CD4-positive, alpha-beta T cell treated with Interleukin-21 for 1 hour (primary cell): ENCODE results near the gene ZCCHC24.
"Not testable (repeated sequence)": the region's sequence is repeated elsewhere in the genome, so short reads cannot be mapped to it uniquely, and the experiment has no call there.

ENCODE experiments used
- DNase-seq: peaks from one replicate; pipeline ENCODE4 v3.0.0-alpha.2; 2020

Gene ZCCHC24

GRCh38 chr10:79340646-79341244 lies 104.7 kb downstream of the ZCCHC24 start:
- no peak for DNase-seq

- no peak for DNase-seq
Measured at GRCh38 chr10:79339266-79339665, 106.2 kb downstream of the ZCCHC24 start.

GRCh38 chr10:79337783-79338469 lies 107.5 kb downstream of the ZCCHC24 start:
- DNase-seq = not testable (repeated sequence)

DNA sequence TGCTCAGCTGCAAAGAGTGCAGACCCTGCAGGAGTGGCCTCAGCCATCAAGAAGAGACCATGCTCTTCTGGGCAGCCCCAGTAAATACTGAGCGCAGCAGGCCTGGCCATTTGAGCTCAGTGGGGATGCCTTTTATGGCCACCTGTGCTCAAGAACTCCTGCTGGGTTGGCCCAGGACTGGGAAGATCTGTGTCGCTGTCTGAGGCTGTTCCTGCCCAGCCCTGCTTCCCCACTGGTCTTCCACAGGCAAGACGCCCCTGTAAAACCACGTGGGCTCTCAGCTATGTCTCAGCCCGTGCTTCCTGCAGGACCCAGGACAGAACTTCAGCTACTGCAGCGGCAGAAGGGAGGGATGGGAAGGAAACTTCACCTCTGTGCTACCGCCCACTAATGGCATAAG lies 108.7 kb downstream of the ZCCHC24 start:
- no peak for DNase-seq

GRCh38 chr10:79336276-79336675 lies 109.1 kb downstream of the ZCCHC24 start:
- DNase-seq = no peak

GRCh38 chr10:79335470-79336235 lies 109.8 kb downstream of the ZCCHC24 start:
- no peak for DNase-seq

DNA sequence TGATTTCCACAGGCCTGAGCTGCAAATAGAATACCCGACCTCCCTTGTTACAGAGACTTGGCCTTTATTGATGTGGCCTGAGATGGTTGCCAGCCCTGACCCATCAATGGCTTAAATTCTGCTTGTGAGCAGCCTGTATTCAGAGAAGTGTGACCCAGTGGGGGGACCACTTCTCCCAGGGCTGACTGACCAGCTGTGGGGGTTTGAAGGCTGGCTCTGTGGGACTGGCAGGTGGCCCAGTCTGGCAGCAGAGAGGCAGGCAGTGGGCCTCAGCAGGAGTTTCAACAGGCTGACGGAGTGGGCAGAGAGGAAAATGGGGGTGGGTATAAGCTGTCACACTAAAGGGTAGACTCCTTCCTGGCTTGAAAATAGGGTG lies 110.3 kb downstream of the ZCCHC24 start:
- DNase-seq = no peak

DNA sequence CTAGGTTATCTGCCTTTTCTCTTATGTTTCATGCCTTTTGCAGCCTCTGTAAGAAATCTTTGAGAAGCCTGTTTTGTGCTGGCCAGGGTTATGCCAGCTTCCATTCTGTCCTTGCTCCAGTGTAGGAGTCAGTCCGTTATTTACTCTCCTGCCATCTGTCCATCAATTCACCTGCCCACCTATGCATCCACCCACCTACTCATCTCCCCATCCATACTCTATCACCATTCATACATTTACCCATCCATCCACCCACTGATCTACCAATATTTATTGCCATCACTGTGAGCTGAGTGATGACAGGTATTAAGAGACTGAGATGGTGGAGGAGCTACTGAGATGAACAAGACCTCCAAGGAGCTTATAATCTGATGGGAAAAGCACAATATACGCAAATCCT lies 110.9 kb downstream of the ZCCHC24 start:
- DNase-seq = no peak

- no peak for DNase-seq
Measured at GRCh38 chr10:79333513-79333912, 111.9 kb downstream of the ZCCHC24 start.

- DNase-seq = not testable (repeated sequence)
Measured at GRCh38 chr10:79332610-79333315, 112.7 kb downstream of the ZCCHC24 start.
